A549 (cell line): ENCODE results near the gene ZNF683. TPM values are rescaled to one million over a fixed set of nuclear protein-coding genes. Genes with fewer than 3 reads are reported as not detected.

ENCODE experiments used
- ATAC-seq, 2 experiments: fragments of 200-7000 bp in 1 of 2; fragments of >200 bp in 1 of 2; cut with Nextera tagmentation in 1 of 2; cut with Tn5 transposase in 1 of 2; 3 replicates each; pipeline versions ENCODE4 v1.8.0 to v1.9.1; 2018 to 2020; ENCODE audit warnings: mild to moderate bottlenecking in 1 of 2, moderate library complexity in 1 of 2
- CTCF ChIA-PET: fragments of 300-600 bp; sonication (Branson Sonifier 250); formaldehyde crosslinking; extraction: SDS; loops from one replicate; lab custom pipeline; 2021; ENCODE audit warnings: antibody characterized with exemption, inconsistent platforms; lab: Yijun Ruan, JAX
- POLR2A ChIA-PET: fragments of 350-600 bp; formaldehyde crosslinking; extraction: SDS; loops from one replicate; lab custom pipeline; 2021; ENCODE audit warnings: antibody characterized with exemption, inconsistent platforms; lab: Yijun Ruan, JAX
- DNase-seq, 2 experiments: peaks; one replicate each; pipeline versions ENCODE4 v3.0.0 to v3.0.0-alpha.2; 2011 to 2016; ENCODE audit warnings: low read depth in 1 of 2, low spot score in 1 of 2
- FAIRE-seq: peaks from 2 replicates; lab custom pipeline; 2011; peaks lifted over from hg19 to GRCh38; lab: Jason Lieb, UNC
- H3K27ac ChIP-seq, 2 experiments: fragments of >200 bp; sonication (Bioruptor Twin); formaldehyde crosslinking; 3 replicates each; pipeline ENCODE4 v1.5.1; 2016 to 2017
- H3K4me1 ChIP-seq: fragments of >200 bp; sonication (Bioruptor Twin); formaldehyde crosslinking; 3 replicates; pipeline ENCODE4 v1.6.1; 2016
- H3K4me2 ChIP-seq: fragments of >200 bp; sonication (Bioruptor Twin); formaldehyde crosslinking; 3 replicates; pipeline ENCODE4 v1.6.1; 2016
- H3K4me3 ChIP-seq: fragments of >200 bp; sonication (Bioruptor Twin); formaldehyde crosslinking; 3 replicates; pipeline ENCODE4 v1.5.1; 2016
- H3K9me3 ChIP-seq: fragments of >200 bp; sonication (Bioruptor Twin); formaldehyde crosslinking; 3 replicates; pipeline ENCODE4 v1.6.1; 2016
- BHLHE40 ChIP-seq: IDR thresholded peaks from 2 replicates; pipeline ENCODE4 v1.6.1; 2012; ENCODE audit warnings: low read depth, low read length, inconsistent platforms
- CEBPB ChIP-seq, 2 experiments: fragments of >200 bp in 1 of 2; sonication (Bioruptor Twin) in 1 of 2; formaldehyde crosslinking in 1 of 2; IDR thresholded peaks; 2 replicates each; pipeline ENCODE4 v1.6.1; 2012 to 2016
- ESRRA ChIP-seq: fragments of 150-350 bp; IDR thresholded peaks from 2 replicates; pipeline ENCODE4 v1.6.1; 2014; ENCODE audit warnings: mild to moderate bottlenecking, low read length, borderline replicate concordance
- NFE2L2 ChIP-seq: fragments of 150-350 bp; conservative IDR thresholded peaks from 2 replicates; pipeline ENCODE4 v1.6.1; 2014; ENCODE audit warnings: low read length
- RAD21 ChIP-seq, 2 experiments: fragments of >200 bp in 1 of 2; sonication (Bioruptor Twin) in 1 of 2; formaldehyde crosslinking in 1 of 2; IDR thresholded peaks in 1 of 2; conservative IDR thresholded peaks in 1 of 2; 2 replicates in 1 of 2; 3 replicates in 1 of 2; pipeline ENCODE4 v1.6.1; 2012 to 2018; ENCODE audit warnings: inconsistent platforms in 1 of 2
- RCOR1 ChIP-seq: fragments of 150-350 bp; IDR thresholded peaks from 2 replicates; pipeline ENCODE4 v1.6.1; 2014; ENCODE audit warnings: antibody characterized with exemption, low read length, low read depth
- RNF2 ChIP-seq: fragments of 200-600 bp; sonication (generic); IDR thresholded peaks from 2 replicates; pipeline ENCODE4 v1.6.1; 2016; ENCODE audit warnings: low read depth, mild to moderate bottlenecking, antibody characterized with exemption, moderate library complexity, borderline replicate concordance
- SREBF2 ChIP-seq: fragments of 450-650 bp; IDR thresholded peaks from 2 replicates; pipeline ENCODE4 v1.6.1; 2014; ENCODE audit warnings: mild to moderate bottlenecking, moderate library complexity
- TP53 ChIP-seq: fragments of 250-450 bp; sonication (Bioruptor Pico); IDR thresholded peaks from 2 replicates; pipeline ENCODE4 v1.5.0; 2021; ENCODE audit warnings: mild to moderate bottlenecking, moderate library complexity
- WGBS: methylation state at CpG from one replicate; pipeline ENCODE4 v1.1.6; 2017; ENCODE audit errors: missing lambda C conversion rate; 5-methylcytosine and 5-hydroxymethylcytosine counted together
- polyA plus RNA-seq, 4 experiments: library from polyadenylated mRNA; depleted of rRNA in 3 of 4; stranded (reverse); fragments of >200 nt; fragmentation: RNase III in 1 of 4; extraction: RNeasy Plus Mini Kit Qiagen cat#74134 plus additional on column Dnase treatment in 1 of 4; gene quantifications; 2 replicates in 3 of 4; 3 replicates in 1 of 4; pipeline ENCODE4 v1.2.3, GENCODE V29; 2011 to 2017

Gene ZNF683
- polyA plus RNA-seq, 2 of the 4 experiments (the other 2 are of a cell fraction), result not detected

- no peaks in the 10 kb centered on the region for H3K4me1 ChIP-seq
- no peak for ATAC-seq
- no peak for DNase-seq
- ChIA-PET POLR2A (interaction anchor here (1.1 kb wide), 1 partner anchor 80 kb away, joined by 3 read pairs; the partner anchor contains the start of gene CEP85), CTCF (interaction anchor here (0.7 to 14.3 kb wide), 8 partner anchors 18 to 103 kb away, joined by 3 to 128 read pairs (median 4); partner anchors contain the start of genes CEP85 and SH3BGRL3)
- 73% methylated on average over 5 of the region's 5 CpGs for WGBS
- H3K9me3 ChIP-seq, result no peaks in the 10 kb centered on the region
- H3K27ac ChIP-seq, result no peak overlapping the region
- FAIRE-seq, result no peak
- no peak overlapping the region for H3K4me2 ChIP-seq
- no peak overlapping the region for H3K4me3 ChIP-seq
- TF ChIP-seq SREBF2, result no peak
- no peak for TF ChIP-seq RCOR1
- TF ChIP-seq NFE2L2, result no peak
- no peak for TF ChIP-seq CEBPB (IDR thresholded peaks at IDR 0.05)
- no peak for TF ChIP-seq ESRRA
- no peak for TF ChIP-seq TP53 (CRISPR knock-in tag)
- TF ChIP-seq BHLHE40, result no peak
- TF ChIP-seq RNF2, result no peak
- no peak for TF ChIP-seq RAD21 (conservative IDR thresholded peaks at IDR 0.05 in 1 of 2, IDR thresholded peaks at IDR 0.05 in 1 of 2)
Measured at GRCh38 chr1:26314501-26314900, 58.0 kb downstream of the ZNF683 start.

Other genes starting within 250 kb of the ZNF683 start
- 0.03 and 0.04 TPM in 2 replicates for gene FAM110D, start 213.7 kb downstream of the ZNF683 start, polyA plus RNA-seq (2011; rRNA removed)
- gene FAM110D, start 213.7 kb downstream of the ZNF683 start, polyA plus RNA-seq (2017; fragmentation: RNase III; extraction: RNeasy Plus Mini Kit Qiagen cat#74134 plus additional on column Dnase treatment), result 0.04 to 0.05 TPM (median 0.04 TPM) in 3 replicates
- not detected in 2 replicates for gene C1orf232, start 203.8 kb downstream of the ZNF683 start, polyA plus RNA-seq (2011; rRNA removed)
- gene C1orf232, start 203.8 kb downstream of the ZNF683 start, polyA plus RNA-seq (2017; fragmentation: RNase III; extraction: RNeasy Plus Mini Kit Qiagen cat#74134 plus additional on column Dnase treatment), result not detected in 3 replicates
- 25.6 and 27.2 TPM in 2 replicates for gene ZNF593, start 202.8 kb downstream of the ZNF683 start, polyA plus RNA-seq (2011; rRNA removed)
- gene ZNF593, start 202.8 kb downstream of the ZNF683 start, polyA plus RNA-seq (2017; fragmentation: RNase III; extraction: RNeasy Plus Mini Kit Qiagen cat#74134 plus additional on column Dnase treatment), result 40.5 to 45.4 TPM (median 43.7 TPM) in 3 replicates
- not detected in 2 replicates for gene ZNF593OS, start 200.9 kb downstream of the ZNF683 start, polyA plus RNA-seq (2011; rRNA removed)
- not detected in 3 replicates for gene ZNF593OS, start 200.9 kb downstream of the ZNF683 start, polyA plus RNA-seq (2017; fragmentation: RNase III; extraction: RNeasy Plus Mini Kit Qiagen cat#74134 plus additional on column Dnase treatment)
- gene CNKSR1, start 195.3 kb downstream of the ZNF683 start, polyA plus RNA-seq (2011; rRNA removed), result 0.32 and 0.60 TPM in 2 replicates
- 0.17 to 0.84 TPM (median 0.34 TPM) in 3 replicates for gene CNKSR1, start 195.3 kb downstream of the ZNF683 start, polyA plus RNA-seq (2017; fragmentation: RNase III; extraction: RNeasy Plus Mini Kit Qiagen cat#74134 plus additional on column Dnase treatment)
- not detected in 2 replicates for gene CATSPER4, start 182.1 kb downstream of the ZNF683 start, polyA plus RNA-seq (2011; rRNA removed)
- not detected in 3 replicates for gene CATSPER4, start 182.1 kb downstream of the ZNF683 start, polyA plus RNA-seq (2017; fragmentation: RNase III; extraction: RNeasy Plus Mini Kit Qiagen cat#74134 plus additional on column Dnase treatment)
- 21.1 and 25.6 TPM in 2 replicates for gene CEP85, start 138.6 kb downstream of the ZNF683 start, polyA plus RNA-seq (2011; rRNA removed)
- 13.0 to 13.6 TPM (median 13.5 TPM) in 3 replicates for gene CEP85, start 138.6 kb downstream of the ZNF683 start, polyA plus RNA-seq (2017; fragmentation: RNase III; extraction: RNeasy Plus Mini Kit Qiagen cat#74134 plus additional on column Dnase treatment)
- gene SH3BGRL3, start 92.7 kb downstream of the ZNF683 start, polyA plus RNA-seq (2011; rRNA removed), result 36.1 and 38.7 TPM in 2 replicates
- 66.1 to 87.2 TPM (median 78.6 TPM) in 3 replicates for gene SH3BGRL3, start 92.7 kb downstream of the ZNF683 start, polyA plus RNA-seq (2017; fragmentation: RNase III; extraction: RNeasy Plus Mini Kit Qiagen cat#74134 plus additional on column Dnase treatment)
- gene UBXN11, start 66.1 kb downstream of the ZNF683 start, polyA plus RNA-seq (2011; rRNA removed), result 6.8 and 7.6 TPM in 2 replicates
- gene UBXN11, start 66.1 kb downstream of the ZNF683 start, polyA plus RNA-seq (2017; fragmentation: RNase III; extraction: RNeasy Plus Mini Kit Qiagen cat#74134 plus additional on column Dnase treatment), result 10.6 to 12.7 TPM (median 10.8 TPM) in 3 replicates
- gene CD52, start 54.8 kb downstream of the ZNF683 start, polyA plus RNA-seq (2011; rRNA removed), result not detected in 2 replicates
- gene CD52, start 54.8 kb downstream of the ZNF683 start, polyA plus RNA-seq (2017; fragmentation: RNase III; extraction: RNeasy Plus Mini Kit Qiagen cat#74134 plus additional on column Dnase treatment), result not detected in 3 replicates
- 0.67 and 1.1 TPM in 2 replicates for gene CRYBG2, start 18.6 kb downstream of the ZNF683 start, polyA plus RNA-seq (2011; rRNA removed)
- 2.3 to 2.7 TPM (median 2.4 TPM) in 3 replicates for gene CRYBG2, start 18.6 kb downstream of the ZNF683 start, polyA plus RNA-seq (2017; fragmentation: RNase III; extraction: RNeasy Plus Mini Kit Qiagen cat#74134 plus additional on column Dnase treatment)
- 0.03 and 0.04 TPM in 2 replicates for gene LIN28A, start 38.1 kb upstream of the ZNF683 start, polyA plus RNA-seq (2011; rRNA removed)
- 0.03 TPM in 1 of 3 replicates, not detected in the others for gene LIN28A, start 38.1 kb upstream of the ZNF683 start, polyA plus RNA-seq (2017; fragmentation: RNase III; extraction: RNeasy Plus Mini Kit Qiagen cat#74134 plus additional on column Dnase treatment)
- gene DHDDS, start 59.6 kb upstream of the ZNF683 start, polyA plus RNA-seq (2011; rRNA removed), result 20.4 and 26.0 TPM in 2 replicates
- gene DHDDS, start 59.6 kb upstream of the ZNF683 start, polyA plus RNA-seq (2017; fragmentation: RNase III; extraction: RNeasy Plus Mini Kit Qiagen cat#74134 plus additional on column Dnase treatment), result 26.9 to 27.8 TPM (median 27.3 TPM) in 3 replicates
- 146 and 181 TPM in 2 replicates for gene HMGN2, start 99.7 kb upstream of the ZNF683 start, polyA plus RNA-seq (2011; rRNA removed)
- 290 to 380 TPM (median 310 TPM) in 3 replicates for gene HMGN2, start 99.7 kb upstream of the ZNF683 start, polyA plus RNA-seq (2017; fragmentation: RNase III; extraction: RNeasy Plus Mini Kit Qiagen cat#74134 plus additional on column Dnase treatment)
- 9.8 and 11.8 TPM in 2 replicates for gene RPS6KA1, start 157.0 kb upstream of the ZNF683 start, polyA plus RNA-seq (2011; rRNA removed)
- 12.4 to 14.1 TPM (median 12.7 TPM) in 3 replicates for gene RPS6KA1, start 157.0 kb upstream of the ZNF683 start, polyA plus RNA-seq (2017; fragmentation: RNase III; extraction: RNeasy Plus Mini Kit Qiagen cat#74134 plus additional on column Dnase treatment)